CD4-positive, alpha-beta T cell (primary cell): ENCODE data around the gene SCAF1. TPM values are rescaled to one million over a fixed set of nuclear protein-coding genes. Genes with fewer than 3 reads are reported as not detected.

Source experiments
- ATAC-seq: fragments of 200-7000 bp; cut with Tn5 transposase; one replicate; pipeline ENCODE4 v1.10.0; 2022; ENCODE audit warnings: mild to moderate bottlenecking; ENCODE audit not compliant: poor library complexity
- CTCF ChIA-PET: fragments of 350-600 bp; sonication (Branson Sonifier 250); formaldehyde crosslinking; loops from one replicate; lab custom pipeline; 2021; ENCODE audit warnings: antibody characterized with exemption, inconsistent platforms; lab: Charles Lee
- POLR2A ChIA-PET: fragments of 350-600 bp; sonication (Branson Sonifier 250); formaldehyde crosslinking; loops from one replicate; lab custom pipeline; 2021; ENCODE audit warnings: antibody characterized with exemption, inconsistent platforms; lab: Charles Lee
- DNase-seq, 14 experiments: peaks; one replicate each; pipeline ENCODE4 v3.0.0-alpha.2; 2013 to 2020; ENCODE audit warnings: mixed read lengths in 2 of 14
- H3K27ac ChIP-seq, 2 donors: one replicate each; pipeline versions ENCODE4 v1.5.1 to v1.7.0; 2013; ENCODE audit warnings: low read length in 2 of 2, low read depth in 1 of 2, mild to moderate bottlenecking in 1 of 2
- H3K27me3 ChIP-seq, 2 experiments: 1 replicate in 1 of 2; 2 replicates in 1 of 2; pipeline versions ENCODE4 v1.6.1 to v1.7.0; 2013; ENCODE audit warnings: low read length in 2 of 2, control low read depth in 1 of 2, mild to moderate bottlenecking in 1 of 2, moderate library complexity in 1 of 2; ENCODE audit not compliant: insufficient read depth in 2 of 2, control insufficient read depth in 1 of 2
- H3K36me3 ChIP-seq: one replicate; pipeline ENCODE4 v1.6.1; 2013; ENCODE audit warnings: low read length, control low read depth; ENCODE audit not compliant: insufficient read depth
- H3K4me1 ChIP-seq: one replicate; pipeline ENCODE4 v1.6.1; 2013; ENCODE audit warnings: low read length, control low read depth; ENCODE audit not compliant: insufficient read depth
- H3K4me3 ChIP-seq: one replicate; pipeline ENCODE4 v1.5.1; 2013; ENCODE audit warnings: mild to moderate bottlenecking, low read length, moderate library complexity
- H3K9me3 ChIP-seq, 2 experiments: 1 replicate in 1 of 2; 2 replicates in 1 of 2; pipeline versions ENCODE4 v1.6.1 to v1.7.0; 2013; ENCODE audit warnings: low read length in 2 of 2, mild to moderate bottlenecking in 2 of 2, control low read depth in 1 of 2, moderate library complexity in 1 of 2; ENCODE audit not compliant: control insufficient read depth in 1 of 2, insufficient read depth in 1 of 2
- H3K27ac Mint-ChIP-seq: one replicate; pipeline ENCODE4 v1.8.0; 2020; ENCODE audit warnings: mixed read lengths
- H3K27me3 Mint-ChIP-seq: one replicate; pipeline ENCODE4 v1.8.0; 2021; ENCODE audit warnings: mixed read lengths
- H3K36me3 Mint-ChIP-seq: one replicate; pipeline ENCODE4 v1.8.0; 2021; ENCODE audit warnings: low read depth, mixed read lengths
- H3K4me1 Mint-ChIP-seq: one replicate; pipeline ENCODE4 v1.8.0; 2021; ENCODE audit warnings: low read depth, mixed read lengths
- H3K4me3 Mint-ChIP-seq: one replicate; pipeline ENCODE4 v1.8.0; 2020; ENCODE audit warnings: mild to moderate bottlenecking, mixed read lengths
- H3K9me3 Mint-ChIP-seq: one replicate; pipeline ENCODE4 v1.8.0; 2020; ENCODE audit warnings: mixed read lengths
- CTCF ChIP-seq: fragments of 200-600 bp; IDR thresholded peaks from one replicate; pipeline ENCODE4 v1.8.0; 2022; ENCODE audit warnings: antibody characterized with exemption, mild to moderate bottlenecking
- intact Hi-C, 2 experiments: fragments of 100-400 bp; cut with DNase I in 1 of 2; cut with micrococcal nuclease in 1 of 2; formaldehyde crosslinking; loops; one replicate each; pipeline versions ENCODE4 v1.15.1 to v1.9.0; 2023 to 2025; cut with DNase I, micrococcal nuclease
- total RNA-seq, 174 experiments: library from RNA in 2 of 174; stranded (reverse) in 2 of 174; gene quantifications; one replicate each; pipeline ENCODE4 v1.2.3 and lab custom pipeline; 2021 to 2026

The SCAF1 gene
- total RNA-seq, 2 experiments from 2014 or later = 30.6 to 34.8 TPM

GRCh38 chr19:49624967-49625910 lies 16.8 kb upstream of the SCAF1 start:
- ChIA-PET POLR2A (no interaction called here), CTCF (no interaction called here)
- intact Hi-C loops = no loop called here
- no peaks in the 10 kb centered on the region for H3K9me3 Mint-ChIP-seq
- DNase-seq (no peak), ATAC-seq (no peak)
- peaks cover 46% of the 10 kb centered on the region for H3K36me3 Mint-ChIP-seq
- no peak overlapping the region for H3K4me3 ChIP-seq
- peaks cover 40% of the 10 kb centered on the region for H3K36me3 ChIP-seq
- H3K27ac ChIP-seq = no peak overlapping the region
- H3K27ac Mint-ChIP-seq = no peak overlapping the region
- no peaks in the 10 kb centered on the region for H3K9me3 ChIP-seq
- H3K4me3 Mint-ChIP-seq = no peak overlapping the region
- no peak for TF ChIP-seq CTCF
- no peaks in the 10 kb centered on the region for H3K4me1 ChIP-seq
- H3K4me1 Mint-ChIP-seq = peaks cover 5% of the 10 kb centered on the region
- H3K27me3 ChIP-seq = no peaks in the 10 kb centered on the region
- no peaks in the 10 kb centered on the region for H3K27me3 Mint-ChIP-seq

- DNase-seq (no peak), ATAC-seq (no peak)
- Mint-ChIP-seq H3K27me3 (no peaks in the 10 kb centered on the region), H3K4me3 (no peak overlapping the region), H3K27ac (no peak overlapping the region), H3K9me3 (no peaks in the 10 kb centered on the region), H3K36me3 (peaks cover 44% of the 10 kb centered on the region), H3K4me1 (peaks cover 5% of the 10 kb centered on the region)
- Histone ChIP-seq H3K27ac (no peak overlapping the region), H3K27me3 (no peaks in the 10 kb centered on the region), H3K4me1 (no peaks in the 10 kb centered on the region), H3K36me3 (peaks cover 33% of the 10 kb centered on the region), H3K4me3 (no peak overlapping the region), H3K9me3 (no peaks in the 10 kb centered on the region)
- TF ChIP-seq CTCF = no peak
- intact Hi-C loops = no loop called here
- ChIA-PET CTCF (no interaction called here), POLR2A (no interaction called here)
These were observed 15.8 kb upstream of the SCAF1 start for GRCh38 chr19:49626226-49626625.

GRCh38 chr19:49629659-49630058 lies 12.3 kb upstream of the SCAF1 start:
- TF ChIP-seq CTCF = no peak
- no peak for ATAC-seq
- no peak overlapping the region for H3K4me3 Mint-ChIP-seq
- no peaks in the 10 kb centered on the region for H3K27me3 Mint-ChIP-seq
- H3K36me3 Mint-ChIP-seq = peaks cover 16% of the 10 kb centered on the region
- H3K36me3 ChIP-seq = peaks cover 13% of the 10 kb centered on the region
- no peaks in the 10 kb centered on the region for H3K4me1 Mint-ChIP-seq
- intact Hi-C loops = no loop called here
- no peak overlapping the region for H3K4me3 ChIP-seq
- no peaks in the 10 kb centered on the region for H3K27me3 ChIP-seq
- ChIA-PET CTCF (no interaction called here), POLR2A (interaction anchor here (2.5 kb wide), 1 partner anchor 10 kb away, joined by 11 read pairs; the partner anchor contains the start of gene RRAS)
- H3K9me3 ChIP-seq = no peaks in the 10 kb centered on the region
- H3K27ac Mint-ChIP-seq = no peak overlapping the region
- no peak overlapping the region for H3K27ac ChIP-seq
- H3K9me3 Mint-ChIP-seq = no peaks in the 10 kb centered on the region
- DNase-seq = no peak
- H3K4me1 ChIP-seq = no peaks in the 10 kb centered on the region
